ENCODE measurements around the gene TTPAL.

TTPAL gene

DNA sequence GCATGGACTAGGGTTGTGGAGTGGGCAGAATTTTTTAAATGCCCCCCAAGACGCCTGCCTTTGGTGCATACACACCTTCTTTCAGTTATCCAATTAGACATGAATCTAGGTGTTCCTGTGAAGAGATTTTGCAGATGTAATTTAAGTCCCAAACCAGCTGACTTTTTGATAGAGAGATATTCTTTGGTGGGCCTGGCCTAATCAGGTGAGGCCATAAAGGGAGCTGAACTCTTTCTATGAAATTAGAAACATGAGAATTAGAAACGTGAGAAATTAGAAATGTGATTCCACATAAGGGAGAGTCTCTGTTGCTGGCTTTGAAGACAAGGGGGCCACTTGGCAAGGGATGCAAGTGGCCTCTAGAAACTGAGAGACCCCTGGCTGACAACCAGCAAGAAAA is 36.4 kb upstream of the TTPAL start:
- DNase-seq (ENCODE audit: low read depth in 2 of 2), result no peak

DNA sequence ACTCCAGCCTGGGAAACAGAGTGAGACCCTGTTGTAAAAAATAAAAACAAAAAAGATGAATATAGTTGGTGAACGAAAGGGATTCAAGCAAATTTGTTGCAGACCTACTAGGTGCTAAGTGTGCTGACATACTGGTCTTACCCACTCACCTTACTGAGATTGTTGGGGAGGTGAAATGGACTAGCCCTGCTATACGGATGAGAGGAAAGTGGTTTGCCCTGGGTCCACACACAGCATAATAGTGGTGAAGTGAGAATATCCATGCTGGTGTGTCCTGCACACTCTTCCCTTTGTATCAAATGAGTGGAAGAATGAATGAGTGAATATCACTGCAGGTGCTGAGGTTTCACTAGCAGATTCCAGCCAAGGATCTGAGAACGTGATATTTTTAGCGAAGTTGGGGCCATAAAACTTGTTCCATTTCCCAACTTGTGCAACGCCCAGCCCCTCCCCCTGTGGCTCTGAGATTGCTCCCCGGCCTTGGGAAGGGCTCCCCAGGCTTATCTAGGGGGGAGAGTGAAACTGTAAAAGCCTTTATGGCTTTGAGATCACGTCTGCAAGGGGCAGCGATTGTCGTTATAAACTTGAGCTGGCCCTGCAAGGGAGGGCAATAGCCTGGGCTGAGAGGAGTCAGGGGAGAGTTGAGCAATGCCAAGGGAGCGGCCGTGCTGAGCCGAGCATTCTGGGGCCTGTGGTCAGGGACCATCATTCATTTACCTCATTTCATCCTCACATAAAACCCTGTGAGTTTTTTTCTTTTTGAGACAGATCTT is 33.2 kb upstream of the TTPAL start:
- no peak for DNase-seq (ENCODE audit: low read depth in 2 of 2)

DNA sequence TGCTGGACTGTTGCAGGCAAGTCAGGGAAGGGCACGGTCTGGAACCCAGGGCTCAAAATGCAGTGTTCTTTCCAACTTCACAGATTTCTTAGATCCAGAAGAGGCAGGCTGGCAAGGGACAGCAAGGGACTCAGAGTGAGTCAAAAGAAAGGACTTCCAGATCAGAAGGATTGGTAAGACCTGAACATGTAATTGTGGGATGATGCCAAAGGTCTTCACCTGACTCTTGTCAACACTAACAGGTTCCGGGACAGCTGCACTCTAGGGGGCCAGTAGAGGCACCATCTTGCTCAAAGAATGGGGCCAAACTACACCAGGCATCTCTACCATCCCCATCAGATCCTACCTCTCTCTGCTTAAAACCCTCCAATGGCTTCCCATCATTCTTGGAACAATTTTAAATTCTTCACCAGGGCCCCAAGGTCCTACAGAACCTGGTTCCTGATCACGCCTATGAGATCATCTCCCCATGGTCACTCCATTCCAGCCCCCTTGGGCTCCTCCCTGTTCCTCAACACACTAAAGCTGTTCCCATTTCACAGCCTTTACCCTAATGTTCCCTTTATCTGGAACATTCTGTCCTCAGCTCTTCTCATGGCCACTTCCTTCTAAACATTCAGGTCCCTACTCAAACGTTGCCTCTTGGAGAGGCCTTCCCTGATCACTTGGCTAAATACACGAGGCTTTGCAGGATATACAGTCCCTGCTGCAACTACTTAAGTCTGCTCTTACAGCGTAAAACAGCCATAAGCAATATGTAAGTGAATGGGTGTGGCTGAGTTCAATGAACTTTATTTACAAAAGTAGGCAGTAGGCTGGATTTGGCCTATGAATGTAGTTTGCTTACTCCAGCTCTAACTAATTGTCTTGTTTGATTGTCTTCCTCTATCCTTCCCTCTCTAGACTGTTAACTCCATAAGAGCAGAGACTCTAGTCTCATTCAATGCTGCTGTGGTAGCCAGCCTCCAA is 29.6 kb upstream of the TTPAL start:
- DNase-seq (ENCODE audit: low read depth in 2 of 2), result no peak

DNA sequence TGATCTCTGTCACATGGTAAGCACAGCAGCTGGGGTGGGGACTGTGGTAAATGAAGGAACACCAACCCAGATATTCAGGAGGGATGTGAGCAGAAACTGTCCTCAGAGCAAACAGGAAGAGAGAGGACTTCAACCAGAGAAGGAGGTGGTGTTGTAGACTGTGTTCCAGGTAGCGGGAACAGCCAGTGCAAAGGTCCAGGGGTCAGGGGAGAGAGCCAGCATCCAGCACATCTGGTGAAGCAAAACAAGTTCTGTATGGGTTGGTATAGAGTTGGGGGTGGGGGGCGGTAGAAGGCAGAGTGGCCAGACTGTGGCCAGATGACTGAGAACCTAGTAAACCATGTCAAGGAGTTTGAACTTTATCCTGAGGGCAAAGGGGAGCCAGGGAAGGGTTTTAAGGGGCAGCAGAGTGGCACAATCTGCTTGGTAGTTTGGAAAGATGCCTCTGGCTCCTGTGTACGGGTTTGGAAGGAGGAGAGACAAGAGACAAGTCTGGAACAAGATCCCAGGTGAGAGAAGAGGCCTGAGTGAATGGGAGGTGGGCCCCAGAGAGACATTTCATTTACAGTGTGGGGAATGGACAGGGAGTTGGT is 27.8 kb upstream of the TTPAL start:
- DNase-seq (ENCODE audit: low read depth in 2 of 2), result no peak

DNA sequence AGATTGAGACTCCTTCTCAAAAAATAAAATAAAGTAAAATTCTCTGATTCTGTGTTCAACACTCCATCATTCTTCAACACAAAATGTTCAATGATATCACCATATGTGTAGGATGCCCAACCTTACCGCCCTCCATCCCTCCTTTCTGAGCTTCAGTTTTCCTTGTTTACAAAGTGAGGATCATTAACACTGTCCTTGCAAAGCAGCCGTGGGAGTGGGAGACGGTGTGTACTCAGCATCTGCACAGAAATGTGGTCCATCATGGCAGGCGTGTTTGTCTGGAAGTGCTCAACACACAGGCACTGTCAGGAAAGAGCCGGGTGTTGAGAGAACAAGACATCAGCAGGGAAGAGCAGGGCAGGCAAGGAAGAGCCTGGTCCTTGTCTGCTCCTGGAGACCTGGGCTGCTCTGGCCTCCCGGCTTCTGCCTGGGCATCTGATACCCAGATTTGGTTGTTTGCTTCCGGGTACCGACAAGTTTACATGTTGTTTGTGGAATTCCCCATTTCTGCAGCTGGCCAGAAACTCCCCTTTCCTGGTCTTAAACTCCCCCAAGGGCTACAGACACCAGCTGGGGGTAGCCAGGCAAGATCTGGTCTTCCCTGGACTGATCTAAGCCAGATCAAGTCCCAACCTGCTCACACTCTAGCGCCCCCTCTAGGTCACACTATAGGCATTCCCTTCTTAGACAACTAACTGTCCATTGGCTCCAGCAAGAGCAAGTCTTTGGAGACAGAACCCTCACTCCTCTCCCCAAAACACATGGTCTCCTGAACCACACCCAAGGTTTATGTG is 26.7 kb upstream of the TTPAL start:
- no peak for DNase-seq (ENCODE audit: low read depth in 2 of 2)

DNA sequence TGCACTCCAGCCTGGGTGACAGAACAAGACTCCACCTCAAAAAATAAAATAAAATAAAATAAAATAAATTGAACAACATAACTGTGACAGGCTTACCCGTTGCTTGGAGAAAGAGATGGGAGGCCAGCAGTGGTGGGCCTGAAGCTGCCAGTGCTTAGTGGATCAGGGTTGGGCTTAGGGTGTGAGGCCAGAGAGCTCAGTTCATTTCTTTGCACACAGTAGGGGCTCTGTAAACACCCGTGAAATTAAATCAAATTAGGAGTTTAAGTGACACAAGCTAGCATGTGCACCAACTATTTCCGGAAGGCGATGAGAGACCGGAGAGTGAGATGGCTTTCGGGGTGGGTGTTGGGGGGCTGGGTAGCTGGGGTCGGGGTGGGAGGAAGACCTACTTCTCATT is 25.8 kb upstream of the TTPAL start:
- DNase-seq (ENCODE audit: low read depth in 2 of 2), result no peak

DNA sequence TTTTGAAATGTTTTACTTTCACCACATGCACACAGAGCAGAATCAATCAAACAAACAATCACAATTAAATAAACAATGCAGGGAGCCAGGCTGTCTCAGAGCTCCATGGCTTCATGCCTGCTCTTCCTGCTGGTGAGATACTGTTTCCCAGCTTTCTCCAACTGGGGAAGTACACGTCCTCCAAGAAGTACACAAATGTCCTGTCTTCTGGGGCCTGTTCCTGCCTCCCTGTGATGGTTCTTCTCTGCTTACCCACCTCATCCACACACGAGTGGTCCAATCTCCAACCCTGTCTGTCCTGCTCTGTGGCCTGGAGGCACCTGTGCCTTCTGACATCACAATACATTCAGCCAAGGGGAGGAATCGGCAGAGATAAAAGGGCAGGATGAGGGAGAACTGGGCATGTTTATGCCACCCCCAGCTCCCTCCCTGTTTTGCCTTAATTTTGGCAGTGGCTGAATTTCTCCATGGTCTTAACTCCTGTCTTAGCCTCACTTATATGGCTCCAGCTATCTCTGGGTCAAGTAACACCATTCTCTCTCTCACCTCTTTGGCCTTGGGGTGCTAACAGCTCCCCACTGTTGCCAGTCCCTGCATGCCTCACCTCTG is 25.3 kb upstream of the TTPAL start:
- no peak for DNase-seq (ENCODE audit: low read depth in 2 of 2)

DNA sequence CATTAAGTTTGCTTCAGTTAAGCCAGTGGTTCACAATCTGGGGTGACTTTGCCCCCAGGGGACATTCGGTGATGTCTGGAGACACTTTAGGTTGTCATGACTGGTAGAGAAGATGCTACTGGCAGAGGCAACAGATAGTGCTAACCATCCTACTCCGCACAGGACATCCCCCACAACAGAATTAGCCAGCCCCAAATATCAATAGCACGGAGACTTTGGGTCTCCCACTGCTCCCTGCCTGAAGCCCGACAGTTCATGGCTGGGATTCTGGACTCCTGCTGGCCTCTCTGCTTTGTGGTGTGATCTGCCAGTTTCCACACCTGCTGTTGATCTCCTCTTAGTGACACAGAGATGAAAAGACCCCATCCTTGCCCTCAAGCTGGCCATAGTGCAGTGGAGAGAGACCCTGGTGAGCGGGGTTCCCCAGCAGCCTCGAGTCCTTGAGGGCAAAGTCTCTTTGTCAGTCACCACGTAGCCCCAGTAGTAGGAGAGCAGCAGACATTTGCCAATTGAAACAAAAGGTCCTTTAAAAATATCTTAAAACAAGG is 24.7 kb upstream of the TTPAL start:
- no peak for DNase-seq (ENCODE audit: low read depth in 2 of 2)

DNA sequence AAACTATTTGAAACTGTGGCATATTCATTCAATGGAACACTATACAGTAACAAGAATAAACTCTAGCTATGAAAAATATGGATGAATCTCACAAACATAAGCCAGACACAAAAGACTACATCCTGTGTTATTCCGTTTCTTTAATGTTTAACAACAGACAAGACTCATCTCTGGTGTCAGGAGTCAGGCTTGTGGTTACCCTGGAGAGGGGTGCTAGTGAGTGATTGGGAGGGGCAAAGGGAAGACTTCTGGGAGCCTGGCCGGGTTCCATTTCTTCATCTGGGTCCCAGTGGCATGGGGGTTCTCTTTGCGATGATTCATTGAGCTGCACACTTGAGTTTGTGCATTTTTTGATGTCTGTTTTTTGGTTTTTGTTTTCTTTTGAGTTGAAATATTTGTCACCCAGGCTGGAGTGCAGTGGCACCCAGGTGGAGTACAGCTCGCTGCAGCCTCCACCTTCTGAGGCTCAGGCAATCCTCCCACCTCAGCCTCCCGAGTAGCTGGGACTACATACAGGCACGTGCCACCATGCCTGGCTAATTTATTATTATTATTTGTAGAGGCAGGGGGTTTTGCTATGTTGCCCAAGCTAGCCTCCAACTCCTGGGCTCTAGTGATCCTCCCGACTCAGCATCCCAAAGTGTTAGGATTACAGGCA is 21.2 kb upstream of the TTPAL start:
- no peak for DNase-seq (ENCODE audit: low read depth in 2 of 2)

DNA sequence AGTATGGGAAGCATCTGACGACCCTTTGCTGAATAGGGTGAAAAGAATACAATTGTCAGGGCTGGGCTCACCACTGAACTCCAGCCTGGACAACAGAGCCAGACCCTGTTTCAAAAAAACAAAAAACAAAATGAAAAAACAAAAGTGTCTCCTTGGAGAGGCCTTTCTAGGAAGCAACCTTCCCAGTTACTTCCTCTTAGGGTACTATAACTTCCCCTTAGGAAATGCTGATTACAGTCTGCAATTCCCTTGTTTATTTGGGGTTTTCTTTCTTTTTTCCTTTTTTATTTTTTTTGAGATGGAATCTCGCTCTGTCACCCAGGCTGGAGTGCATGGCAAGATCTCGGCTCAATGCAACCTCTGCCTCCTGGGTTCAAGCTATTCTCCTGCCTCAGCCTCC is 20.5 kb upstream of the TTPAL start:
- DNase-seq (ENCODE audit: low read depth in 2 of 2), result no peak

DNA sequence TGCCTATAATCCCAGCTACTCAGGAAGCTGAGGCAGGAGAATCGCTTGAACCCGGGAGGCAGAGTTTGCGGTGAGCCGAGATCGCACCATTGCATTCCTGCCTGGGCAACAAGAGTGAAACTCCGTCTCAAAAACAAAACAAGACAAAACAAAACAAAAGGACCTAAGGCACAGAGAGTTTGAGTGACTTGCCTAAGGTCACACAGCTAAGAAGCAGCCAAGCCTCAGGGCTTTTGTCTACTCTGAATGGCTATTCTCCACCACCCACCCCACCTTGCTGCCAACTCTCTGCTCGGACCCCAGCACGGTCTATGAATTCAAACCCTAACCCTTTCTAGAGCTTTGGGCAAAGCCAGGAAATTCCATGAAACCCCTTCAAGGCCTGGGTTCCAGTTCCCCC is 19.1 kb upstream of the TTPAL start:
- DNase-seq (ENCODE audit: low read depth in 2 of 2), result no peak

DNA sequence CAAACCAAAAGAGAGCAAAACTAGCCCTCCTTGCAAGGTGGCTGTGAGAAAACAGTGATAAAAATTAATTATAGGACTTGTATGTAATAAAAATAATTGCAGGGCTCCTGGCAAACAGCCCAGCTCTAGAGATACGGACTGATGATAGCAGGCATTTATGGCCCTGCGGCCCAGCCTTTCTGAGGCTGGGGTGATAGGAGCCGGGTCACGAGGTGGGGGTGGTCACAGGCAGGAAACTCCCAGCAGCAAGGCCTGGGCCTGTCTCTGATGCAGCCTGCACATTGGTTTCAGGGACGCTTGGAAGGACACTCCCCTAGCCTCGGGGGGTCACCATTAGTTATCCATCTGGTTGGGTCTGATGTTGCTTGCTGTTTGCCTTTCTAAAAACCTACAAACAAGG is 18.7 kb upstream of the TTPAL start:
- no peak for DNase-seq (ENCODE audit: low read depth in 2 of 2)

DNA sequence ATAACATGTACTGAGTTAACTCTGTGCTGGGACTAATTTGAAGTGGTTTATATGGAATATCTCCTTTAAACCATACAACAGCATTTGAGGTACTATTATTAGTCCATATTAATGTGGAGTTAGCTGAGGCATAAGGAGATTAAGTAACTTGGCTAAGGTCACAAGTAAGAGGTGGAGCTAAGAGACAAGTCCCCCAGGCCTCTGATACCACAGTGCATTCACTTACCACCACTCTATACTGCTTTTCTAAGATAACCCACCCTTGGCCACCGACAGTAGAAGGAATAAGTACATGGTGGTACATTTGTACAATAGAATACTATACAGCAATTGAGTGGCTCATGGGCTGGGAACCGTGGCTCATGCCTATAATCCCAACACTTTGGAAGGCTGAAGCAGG is 16.4 kb upstream of the TTPAL start:
- DNase-seq (ENCODE audit: low read depth in 2 of 2), result no peak

DNA sequence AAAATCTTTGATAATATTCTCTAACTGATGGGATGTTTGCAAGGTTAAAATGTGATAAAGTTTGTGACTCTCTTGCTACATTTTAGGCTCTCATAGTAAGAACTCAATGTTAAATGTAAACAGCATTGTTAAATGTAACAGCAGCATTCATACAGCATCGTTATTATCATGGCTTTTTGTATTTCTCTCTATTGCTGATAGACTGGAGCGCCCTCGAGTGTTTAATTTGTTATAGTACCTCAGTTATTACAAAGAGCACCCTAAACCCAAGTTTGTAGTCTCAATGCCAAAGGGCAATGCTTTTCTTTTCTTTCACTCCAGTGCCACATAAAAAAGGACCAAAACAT is 14.9 kb upstream of the TTPAL start:
- no peak for DNase-seq (ENCODE audit: low read depth in 2 of 2)

DNA sequence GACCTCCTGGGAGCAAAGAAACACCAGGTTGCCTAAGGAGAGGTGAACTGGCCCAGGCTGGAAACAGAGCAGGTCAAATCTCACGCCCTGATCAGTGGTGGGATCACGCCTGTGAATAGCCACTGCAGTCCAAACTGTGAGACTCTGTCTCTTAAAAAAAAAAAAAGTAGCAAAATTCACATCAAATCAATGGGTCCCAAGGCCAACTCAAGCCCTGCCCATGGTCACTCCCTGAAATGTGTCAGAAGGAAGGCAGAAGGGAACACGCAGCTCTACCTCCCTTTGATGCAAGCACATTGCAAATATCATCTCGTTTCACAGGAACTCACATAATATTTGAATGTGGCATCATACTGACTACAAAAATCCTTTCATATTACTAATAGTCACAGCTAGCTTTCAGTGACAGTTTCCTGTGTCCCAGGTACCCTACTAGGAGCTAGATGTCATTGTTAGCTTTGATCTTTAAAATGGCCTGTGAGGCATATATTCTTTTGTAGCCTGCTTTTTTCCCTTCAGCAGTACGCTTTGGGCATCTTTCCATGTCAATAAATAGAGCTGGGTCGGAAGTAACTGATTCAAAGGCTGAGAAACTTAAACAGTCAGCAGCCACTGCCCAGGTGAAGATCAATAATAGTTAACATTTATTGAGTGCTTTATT is 14.4 kb upstream of the TTPAL start:
- no peak for DNase-seq (ENCODE audit: low read depth in 2 of 2)

DNA sequence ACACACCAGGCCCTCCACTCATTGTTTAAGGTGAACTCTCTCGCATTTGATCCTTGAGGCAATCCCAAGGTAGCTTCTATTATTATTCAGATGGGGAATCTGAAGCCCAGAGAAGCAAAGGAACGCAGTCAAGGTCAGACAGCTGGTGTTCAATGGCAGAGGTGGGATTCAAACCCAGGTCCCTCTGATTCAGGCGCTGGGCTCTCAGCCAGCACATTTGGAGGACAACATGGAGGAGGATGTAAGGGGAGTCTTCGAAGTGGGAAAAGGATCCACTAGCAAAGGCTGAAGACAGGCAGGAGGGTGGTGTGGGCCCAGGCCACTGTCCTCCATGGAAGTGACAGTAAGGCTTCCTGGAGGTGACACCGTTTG is 13.9 kb upstream of the TTPAL start:
- DNase-seq (ENCODE audit: low read depth in 2 of 2), result no peak

DNA sequence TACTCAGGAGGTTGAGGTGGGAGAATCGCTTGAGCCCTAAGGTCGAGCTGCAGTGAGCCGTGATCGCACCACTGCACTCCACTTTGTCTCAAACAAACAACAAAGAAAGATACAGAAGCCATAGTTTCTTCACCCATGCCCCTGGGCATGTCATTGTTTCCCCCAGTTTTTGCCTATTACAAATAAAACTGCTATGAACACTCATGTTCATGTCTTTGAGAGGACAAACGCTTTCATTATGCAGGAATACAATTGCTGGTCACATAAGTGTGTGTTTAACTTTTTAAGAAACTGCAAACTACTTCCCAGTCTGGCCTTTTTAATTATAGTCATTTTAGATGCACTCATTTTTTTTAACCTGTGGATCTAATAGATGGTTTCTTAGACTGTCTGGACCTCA is 12.2 kb upstream of the TTPAL start:
- DNase-seq (ENCODE audit: low read depth in 2 of 2), result no peak

DNA sequence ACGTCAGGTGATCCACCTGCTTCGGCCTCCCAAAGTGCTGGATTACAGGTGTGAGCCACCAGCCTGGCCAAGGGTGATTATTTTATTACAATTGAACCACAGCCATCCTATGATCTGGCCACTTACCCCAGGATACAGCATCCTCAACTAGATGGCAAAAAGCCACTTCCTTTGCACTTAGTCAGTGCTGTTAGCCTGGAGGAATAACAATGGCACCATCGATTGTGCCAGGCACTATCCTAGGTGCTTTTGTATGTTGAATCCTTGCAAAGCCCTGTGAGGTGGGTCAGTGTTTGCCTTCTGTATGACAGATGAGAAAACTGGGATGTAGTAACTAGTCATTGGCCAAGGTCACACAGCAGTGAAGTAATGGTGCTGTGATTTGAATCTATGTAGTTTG is 11.2 kb upstream of the TTPAL start:
- DNase-seq (ENCODE audit: low read depth in 2 of 2), result no peak

DNA sequence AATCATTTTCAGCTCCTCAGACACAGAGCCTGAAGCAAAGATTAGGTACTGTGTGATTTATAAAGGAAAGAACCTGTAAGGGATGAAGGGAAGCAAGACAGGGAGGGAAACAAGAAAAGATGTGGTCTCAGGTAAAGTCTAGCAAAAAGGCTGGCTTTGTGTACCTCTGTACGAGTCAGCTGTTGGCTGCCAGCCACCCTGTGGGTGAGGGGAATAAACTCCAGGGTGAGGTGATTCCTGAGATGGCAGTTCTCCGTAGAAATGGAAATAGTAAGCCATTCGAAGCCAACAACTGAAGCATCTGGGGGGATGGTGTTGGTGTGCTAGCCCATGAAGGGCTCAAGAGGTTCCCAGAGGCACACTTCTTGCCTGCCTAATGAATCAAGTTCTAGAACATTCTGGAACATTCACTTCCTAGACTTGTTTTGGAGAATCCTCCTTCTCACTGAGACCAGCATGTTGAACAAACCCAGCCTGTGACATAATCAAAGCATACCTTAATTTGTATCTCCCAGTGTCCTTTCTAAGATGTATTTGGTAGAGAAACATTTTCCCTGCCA is 10.6 kb upstream of the TTPAL start:
- no peak for DNase-seq (ENCODE audit: low read depth in 2 of 2)

DNA sequence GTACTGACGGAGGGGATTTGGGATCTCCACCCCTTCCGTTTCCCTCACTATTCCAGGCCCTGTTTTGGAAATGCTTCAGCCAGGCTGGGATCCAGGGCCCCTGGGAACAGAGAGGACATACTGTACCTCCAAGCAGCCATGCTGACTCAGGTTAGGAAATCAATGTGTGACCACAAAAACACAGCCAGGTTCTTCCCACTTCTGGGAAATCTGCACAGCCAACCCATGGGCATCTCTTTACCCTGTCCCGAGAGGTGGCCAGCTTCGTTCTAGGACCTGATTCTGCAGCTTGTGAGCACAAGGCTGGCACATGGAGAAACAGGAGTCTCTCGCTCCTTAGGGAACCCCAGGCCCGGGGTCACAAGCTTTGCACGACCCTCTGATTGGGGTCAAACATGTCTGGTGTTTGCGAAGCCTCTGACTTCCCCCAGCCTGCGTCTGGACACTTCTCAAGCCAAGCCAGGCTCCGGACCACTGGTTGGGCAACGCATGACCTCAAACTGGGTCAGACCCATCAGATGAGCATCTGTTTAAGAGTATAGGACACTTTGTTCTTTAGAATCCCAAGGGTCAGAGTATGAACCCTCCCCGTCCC is 8.3 kb upstream of the TTPAL start:
- no peak for DNase-seq (ENCODE audit: low read depth in 2 of 2)
